Breast epithelium (tissue), 3 donors: ENCODE results near the gene RERE.

Experiments
- CTCF ChIP-seq, 3 donors: fragments of 450-650 bp; IDR thresholded peaks; one replicate each; pipeline ENCODE4 v1.5.1; 2016 to 2017; ENCODE audit warnings: antibody characterized with exemption in 3 of 3, mild to moderate bottlenecking in 3 of 3, moderate library complexity in 3 of 3
- POLR2A ChIP-seq: fragments of 450-650 bp; IDR thresholded peaks from one replicate; pipeline ENCODE4 v1.6.1; 2016; ENCODE audit warnings: antibody characterized with exemption, mild to moderate bottlenecking, moderate library complexity
- POLR2AphosphoS5 ChIP-seq, 3 donors: sonication (generic); formaldehyde crosslinking; IDR thresholded peaks; one replicate each; pipeline ENCODE4 v1.6.1; 2017; ENCODE audit warnings: antibody characterized with exemption in 3 of 3

- no peak for TF ChIP-seq CTCF (IDR thresholded peaks at IDR 0.05)
- no peak for TF ChIP-seq POLR2A
- TF ChIP-seq POLR2AphosphoS5 (IDR thresholded peaks at IDR 0.05) = no peak
These were observed 313.6 kb downstream of the RERE start for GRCh38 chr1:8503842-8504241.
